B cell (primary cell): ENCODE data around the gene HERPUD1. TPM values are rescaled to one million over a fixed set of nuclear protein-coding genes. Genes with fewer than 3 reads are reported as not detected.

ENCODE experiments used
- ATAC-seq: fragments of 200-7000 bp; cut with Tn5 transposase; one replicate; pipeline ENCODE4 v1.10.0; 2021; ENCODE audit warnings: low read depth, mild to moderate bottlenecking, moderate number of reproducible peaks, moderate library complexity
- CTCF ChIA-PET: fragments of 350-600 bp; sonication (Branson Sonifier 250); formaldehyde crosslinking; loops from one replicate; lab custom pipeline; 2021; ENCODE audit warnings: antibody characterized with exemption, inconsistent platforms; lab: Charles Lee
- POLR2A ChIA-PET: fragments of 350-600 bp; sonication (Branson Sonifier 250); formaldehyde crosslinking; loops from one replicate; lab custom pipeline; 2021; ENCODE audit warnings: antibody characterized with exemption; lab: Charles Lee
- DNase-seq: peaks from one replicate; pipeline ENCODE4 v3.0.0; 2013
- H2AFZ ChIP-seq: 2 replicates; pipeline ENCODE4 v1.6.1; 2012; ENCODE audit warnings: mild to moderate bottlenecking, low read depth, low read length; ENCODE audit not compliant: insufficient read depth, poor library complexity, severe bottlenecking
- H3K27ac ChIP-seq, 2 donors: 1 replicate in 1 of 2; 2 replicates in 1 of 2; pipeline ENCODE4 v1.5.1; 2012 to 2013; ENCODE audit warnings: low read length in 2 of 2, mild to moderate bottlenecking in 2 of 2, moderate library complexity in 1 of 2
- H3K27me3 ChIP-seq, 4 experiments: fragments of 200-600 bp in 1 of 4; sonication (generic) in 1 of 4; replicated peaks in 1 of 4; 1 replicate in 2 of 4; 2 replicates in 2 of 4; pipeline versions ENCODE4 v1.6.1 to v1.7.0; 2013 to 2016; ENCODE audit warnings: low read length in 3 of 4, mild to moderate bottlenecking in 2 of 4, mixed read lengths in 1 of 4, moderate library complexity in 1 of 4; ENCODE audit not compliant: insufficient read depth in 4 of 4, control insufficient read depth in 3 of 4; ENCODE audit errors: control extremely low read depth in 1 of 4
- H3K36me3 ChIP-seq, 2 experiments: replicated peaks in 1 of 2; 1 replicate in 1 of 2; 2 replicates in 1 of 2; pipeline versions ENCODE4 v1.6.1 to v1.7.1; 2013; ENCODE audit warnings: low read length in 1 of 2; ENCODE audit not compliant: insufficient read depth in 2 of 2, control insufficient read depth in 1 of 2; ENCODE audit errors: control extremely low read depth in 1 of 2, extremely low read depth in 1 of 2
- H3K4me1 ChIP-seq, 2 donors: fragments of 200-600 bp in 1 of 2; sonication (generic) in 1 of 2; 1 replicate in 1 of 2; 2 replicates in 1 of 2; pipeline versions ENCODE4 v1.5.1 to v1.6.1; 2013 to 2017; ENCODE audit warnings: low read length in 2 of 2; ENCODE audit not compliant: control insufficient read depth in 2 of 2, insufficient read depth in 2 of 2
- H3K4me2 ChIP-seq: replicated peaks from 2 replicates; pipeline ENCODE3; 2012; ENCODE audit warnings: mild to moderate bottlenecking, low read depth, low read length; ENCODE audit not compliant: poor library complexity, severe bottlenecking
- H3K4me3 ChIP-seq, 5 experiments: fragments of 200-600 bp in 1 of 5; sonication (generic) in 1 of 5; 1 replicate in 3 of 5; 2 replicates in 2 of 5; pipeline versions ENCODE4 v1.5.1 to v1.7.0; 2011 to 2016; ENCODE audit warnings: low read length in 4 of 5, mild to moderate bottlenecking in 4 of 5, low read depth in 2 of 5, control low read depth in 1 of 5, moderate library complexity in 1 of 5; ENCODE audit not compliant: insufficient read depth in 1 of 5; ENCODE audit errors: control extremely low read depth in 1 of 5, extremely low read depth in 1 of 5
- H3K79me2 ChIP-seq: fragments of 200-600 bp; sonication (generic); one replicate; pipeline ENCODE4 v1.6.0; 2016; ENCODE audit warnings: low read length; ENCODE audit not compliant: control insufficient read depth, insufficient read depth
- H3K9ac ChIP-seq: fragments of 200-600 bp; sonication (generic); 2 replicates; pipeline ENCODE4 v1.6.1; 2017; ENCODE audit warnings: mild to moderate bottlenecking, low read length, moderate library complexity
- H3K9me3 ChIP-seq, 3 donors: one replicate each; pipeline versions ENCODE4 v1.6.1 to v1.7.1; 2013; ENCODE audit warnings: low read length in 2 of 3; ENCODE audit not compliant: control insufficient read depth in 2 of 3, insufficient read depth in 1 of 3; ENCODE audit errors: control extremely low read depth in 1 of 3
- H4K20me1 ChIP-seq: 2 replicates; pipeline ENCODE4 v1.6.0; 2012; ENCODE audit warnings: mild to moderate bottlenecking, low read length; ENCODE audit not compliant: insufficient read depth, control insufficient read depth, poor library complexity, severe bottlenecking
- H3K27ac Mint-ChIP-seq: one replicate; pipeline ENCODE4 v1.8.0; 2021; ENCODE audit warnings: mixed read lengths
- H3K27me3 Mint-ChIP-seq: one replicate; pipeline ENCODE4 v1.8.0; 2021; ENCODE audit warnings: mixed read lengths
- H3K4me1 Mint-ChIP-seq: one replicate; pipeline ENCODE4 v1.8.0; 2021; ENCODE audit warnings: mixed read lengths
- H3K4me3 Mint-ChIP-seq: one replicate; pipeline ENCODE4 v1.8.0; 2021; ENCODE audit warnings: mixed read lengths
- H3K9me3 Mint-ChIP-seq: one replicate; pipeline ENCODE4 v1.8.0; 2022; ENCODE audit warnings: mixed read lengths; ENCODE audit not compliant: insufficient read depth
- EZH2 ChIP-seq: IDR thresholded peaks from 2 replicates; pipeline ENCODE4 v1.6.1; 2012; ENCODE audit warnings: borderline replicate concordance, low read depth, mild to moderate bottlenecking, moderate library complexity, low read length; ENCODE audit not compliant: insufficient read depth, poor library complexity, severe bottlenecking
- WGBS: methylation state at CpG from one replicate; pipeline ENCODE4 v1.1.5; 2013; ENCODE audit warnings: missing lambda C conversion rate; ENCODE audit not compliant: insufficient coverage; 5-methylcytosine and 5-hydroxymethylcytosine counted together
- intact Hi-C: fragments of 100-400 bp; cut with micrococcal nuclease; formaldehyde crosslinking; loops from one replicate; pipeline ENCODE4 v1.10.0; 2022
- polyA plus RNA-seq: library from polyadenylated mRNA; depleted of rRNA; stranded (reverse); fragments of >200 nt; gene quantifications from 2 replicates; pipeline ENCODE4 v1.2.3, GENCODE V29; 2012
- total RNA-seq, 2 donors: library from RNA; stranded (reverse); fragments of 120-200 nt in 1 of 2; gene quantifications; 1 replicate in 1 of 2; 2 replicates in 1 of 2; pipeline versions ENCODE4 v1.2.3 to v1.2.4, GENCODE V29; 2013 to 2022
- TF ChIP-seq, protein P1 (sequence below): fragments of 200-600 bp; IDR thresholded peaks from one replicate; pipeline ENCODE4 v1.8.0; 2022; ENCODE audit warnings: antibody characterized with exemption, mild to moderate bottlenecking

The HERPUD1 gene
- total and polyA plus RNA-seq, 2 donors (not counting 1 experiment from before 2014, with no cell fraction given), result 273 to 1,041 TPM

GRCh38 chr16:56965149-56966092 lies 33.5 kb downstream of the HERPUD1 start:
- POLR2A ChIA-PET, result interaction anchor here (0.7 to 4.1 kb wide), 7 partner anchors 14 to 80 kb away, joined by 3 to 24 read pairs (median 6); partner anchors contain the start of gene NLRC5
- Histone ChIP-seq H4K20me1 (no peaks in the 10 kb centered on the region), H3K9ac (no peak overlapping the region), H2AFZ (peak overlapping the region; percentile 40), H3K79me2 (peaks cover 6% of the 10 kb centered on the region), H3K36me3 (no peaks in the 10 kb centered on the region), H3K27me3 (no peaks in the 10 kb centered on the region), H3K4me1 (peaks cover 19 to 27% of the 10 kb centered on the region in 2 donors), H3K4me2 (peak overlapping the region; percentile 29), H3K4me3 (no peak overlapping the region), H3K27ac (peak overlapping the region in 1 of 2 donors; percentile 20), H3K9me3 (no peaks in the 10 kb centered on the region)
- DNase-seq, result peak; percentile 47
- TF ChIP-seq, protein P1, sequence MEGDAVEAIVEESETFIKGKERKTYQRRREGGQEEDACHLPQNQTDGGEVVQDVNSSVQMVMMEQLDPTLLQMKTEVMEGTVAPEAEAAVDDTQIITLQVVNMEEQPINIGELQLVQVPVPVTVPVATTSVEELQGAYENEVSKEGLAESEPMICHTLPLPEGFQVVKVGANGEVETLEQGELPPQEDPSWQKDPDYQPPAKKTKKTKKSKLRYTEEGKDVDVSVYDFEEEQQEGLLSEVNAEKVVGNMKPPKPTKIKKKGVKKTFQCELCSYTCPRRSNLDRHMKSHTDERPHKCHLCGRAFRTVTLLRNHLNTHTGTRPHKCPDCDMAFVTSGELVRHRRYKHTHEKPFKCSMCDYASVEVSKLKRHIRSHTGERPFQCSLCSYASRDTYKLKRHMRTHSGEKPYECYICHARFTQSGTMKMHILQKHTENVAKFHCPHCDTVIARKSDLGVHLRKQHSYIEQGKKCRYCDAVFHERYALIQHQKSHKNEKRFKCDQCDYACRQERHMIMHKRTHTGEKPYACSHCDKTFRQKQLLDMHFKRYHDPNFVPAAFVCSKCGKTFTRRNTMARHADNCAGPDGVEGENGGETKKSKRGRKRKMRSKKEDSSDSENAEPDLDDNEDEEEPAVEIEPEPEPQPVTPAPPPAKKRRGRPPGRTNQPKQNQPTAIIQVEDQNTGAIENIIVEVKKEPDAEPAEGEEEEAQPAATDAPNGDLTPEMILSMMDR, result no peak
- TF ChIP-seq EZH2, result no peak
- intact Hi-C loops, result loop anchor here (2.0 to 5.0 kb wide), 2 partner anchors 37 to 49 kb away; no protein-coding TSS in a partner anchor
- no peaks in the 10 kb centered on the region for H3K27me3 Mint-ChIP-seq
- peak overlapping the region; percentile 14 for H3K4me3 Mint-ChIP-seq
- H3K9me3 Mint-ChIP-seq, result no peaks in the 10 kb centered on the region
- CTCF ChIA-PET, result interaction anchor here (0.6 to 7.7 kb wide), 30 partner anchors 11 to 207 kb away, joined by 3 to 213 read pairs (median 7); partner anchors contain the start of genes NLRC5 and SLC12A3
- H3K4me1 Mint-ChIP-seq, result peaks cover 26% of the 10 kb centered on the region
- peak; percentile 40 for ATAC-seq
- H3K27ac Mint-ChIP-seq, result peak overlapping the region; percentile 80
- WGBS, result 72% methylated on average over 8 of the region's 12 CpGs
